H1 (cell line): Measurements from ENCODE around the gene ITGB7. TPM values are rescaled to one million over a fixed set of nuclear protein-coding genes. Genes with fewer than 3 reads are reported as not detected.

Source experiments
- CTCF ChIA-PET: fragments of 300-600 bp; sonication (Branson Sonifier 250); formaldehyde crosslinking; loops from one replicate; lab custom pipeline; 2021; ENCODE audit not compliant: partially characterized antibody; lab: Charles Lee
- POLR2A ChIA-PET: fragments of 300-600 bp; sonication (Branson Sonifier 250); formaldehyde crosslinking; loops from one replicate; lab custom pipeline; 2021; ENCODE audit warnings: inconsistent platforms; ENCODE audit not compliant: partially characterized antibody; lab: Charles Lee
- DNase-seq, 2 experiments: peaks; one replicate each; pipeline versions ENCODE4 v3.0.0 to v3.0.0-alpha.2; 2010 to 2022; ENCODE audit warnings: low spot score in 2 of 2, low read depth in 1 of 2, mixed read lengths in 1 of 2
- FAIRE-seq: peaks from 2 replicates; lab custom pipeline; 2011; peaks lifted over from hg19 to GRCh38; lab: Jason Lieb, UNC
- H2AFZ ChIP-seq: 2 replicates; pipeline ENCODE4 v1.8.1; 2012; ENCODE audit warnings: low read length, inconsistent platforms
- H2AK5ac ChIP-seq: 2 replicates; pipeline ENCODE4 v1.6.1; 2013; ENCODE audit warnings: low read depth, low read length
- H2BK120ac ChIP-seq: replicated peaks from 2 replicates; pipeline ENCODE3; 2013; ENCODE audit warnings: low read depth, low read length, inconsistent platforms
- H2BK12ac ChIP-seq: 2 replicates; pipeline ENCODE4 v1.6.1; 2013; ENCODE audit warnings: low read depth, low read length
- H2BK15ac ChIP-seq: 2 replicates; pipeline ENCODE4 v1.6.1; 2013; ENCODE audit warnings: low read length
- H2BK20ac ChIP-seq: 2 replicates; pipeline ENCODE4 v1.6.1; 2013; ENCODE audit warnings: low read length
- H2BK5ac ChIP-seq: 2 replicates; pipeline ENCODE4 v1.6.1; 2013; ENCODE audit warnings: low read depth, low read length
- H3K14ac ChIP-seq: 2 replicates; pipeline ENCODE4 v1.6.1; 2013; ENCODE audit warnings: inconsistent platforms; ENCODE audit not compliant: insufficient read length
- H3K18ac ChIP-seq: 2 replicates; pipeline ENCODE4 v1.6.1; 2013; ENCODE audit warnings: low read length; ENCODE audit errors: extremely low read depth
- H3K23ac ChIP-seq: 2 replicates; pipeline ENCODE4 v1.6.1; 2013; ENCODE audit warnings: inconsistent platforms; ENCODE audit not compliant: insufficient read length
- H3K23me2 ChIP-seq: 2 replicates; pipeline ENCODE4 v1.6.1; 2013; ENCODE audit warnings: low read depth, low read length
- H3K27ac ChIP-seq: 2 replicates; pipeline ENCODE4 v1.6.1; 2011; ENCODE audit warnings: low read depth, low read length, inconsistent platforms
- H3K27me3 ChIP-seq, 4 experiments: replicated peaks in 1 of 4; 1 replicate in 1 of 4; 2 replicates in 3 of 4; pipeline versions ENCODE4 v1.6.1 to v1.8.1; 2011 to 2013; ENCODE audit warnings: low read length in 3 of 4, mild to moderate bottlenecking in 3 of 4, inconsistent platforms in 2 of 4, mixed read lengths in 2 of 4, moderate library complexity in 1 of 4; ENCODE audit not compliant: control insufficient read depth in 3 of 4, insufficient read depth in 3 of 4; ENCODE audit errors: extremely low read depth in 1 of 4
- H3K36me3 ChIP-seq, 4 experiments: 2 replicates each; pipeline versions ENCODE4 v1.6.1 to v1.8.1; 2011 to 2013; ENCODE audit warnings: mild to moderate bottlenecking in 4 of 4, low read length in 3 of 4, moderate library complexity in 2 of 4, control low read depth in 1 of 4, inconsistent platforms in 1 of 4; ENCODE audit not compliant: insufficient read depth in 4 of 4, control insufficient read depth in 2 of 4
- H3K4ac ChIP-seq: replicated peaks from 2 replicates; pipeline ENCODE3; 2013; ENCODE audit warnings: low read length, low read depth, mixed read lengths, inconsistent platforms; ENCODE audit not compliant: insufficient read length
- H3K4me1 ChIP-seq, 4 experiments: replicated peaks in 1 of 4; 1 replicate in 1 of 4; 2 replicates in 3 of 4; pipeline versions ENCODE4 v1.6.1 to v1.8.1; 2011 to 2013; ENCODE audit warnings: low read length in 3 of 4, inconsistent platforms in 2 of 4, mixed read lengths in 1 of 4; ENCODE audit not compliant: insufficient read depth in 4 of 4, control insufficient read depth in 3 of 4
- H3K4me2 ChIP-seq, 2 experiments: 2 replicates each; pipeline versions ENCODE4 v1.6.1 to v1.8.1; 2011 to 2013; ENCODE audit warnings: low read depth in 2 of 2, low read length in 2 of 2, control low read depth in 1 of 2, inconsistent platforms in 1 of 2, mild to moderate bottlenecking in 1 of 2; ENCODE audit not compliant: insufficient read depth in 1 of 2
- H3K4me3 ChIP-seq, 4 experiments: fragments of 200-600, 300-600 bp in 1 of 4; sonication (generic), shearing (Covaris generic), sonication (Bioruptor Twin) in 1 of 4; 2 replicates each; pipeline versions ENCODE4 v1.5.1 to v1.8.1; 2011 to 2016; ENCODE audit warnings: low read length in 4 of 4, low read depth in 3 of 4, control low read depth in 2 of 4, inconsistent platforms in 2 of 4, mild to moderate bottlenecking in 2 of 4, mixed read lengths in 1 of 4, moderate library complexity in 1 of 4; ENCODE audit not compliant: insufficient read depth in 2 of 4; ENCODE audit errors: extremely low read depth in 1 of 4
- H3K56ac ChIP-seq: replicated peaks from 2 replicates; pipeline ENCODE3; 2013; ENCODE audit warnings: low read depth, mild to moderate bottlenecking, mixed read lengths, low read length, inconsistent platforms; ENCODE audit not compliant: insufficient read length
- H3K79me1 ChIP-seq: 2 replicates; pipeline ENCODE4 v1.6.1; 2013; ENCODE audit warnings: low read depth, low read length, control low read depth
- H3K79me2 ChIP-seq, 2 experiments: 2 replicates each; pipeline versions ENCODE4 v1.6.1 to v1.8.1; 2012 to 2013; ENCODE audit warnings: low read length in 2 of 2, mild to moderate bottlenecking in 2 of 2, inconsistent platforms in 1 of 2; ENCODE audit not compliant: insufficient read depth in 2 of 2, control insufficient read depth in 1 of 2
- H3K9ac ChIP-seq, 4 experiments: replicated peaks in 1 of 4; 1 replicate in 1 of 4; 2 replicates in 3 of 4; pipeline versions ENCODE4 v1.6.1 to v1.8.1; 2011 to 2013; ENCODE audit warnings: low read depth in 3 of 4, low read length in 3 of 4, control low read depth in 2 of 4, mild to moderate bottlenecking in 2 of 4, moderate library complexity in 2 of 4, inconsistent platforms in 1 of 4; ENCODE audit errors: extremely low read depth in 1 of 4
- H3K9me3 ChIP-seq, 2 experiments: 2 replicates each; pipeline versions ENCODE4 v1.6.1 to v1.8.1; 2012 to 2013; ENCODE audit warnings: mild to moderate bottlenecking in 2 of 2, moderate library complexity in 2 of 2, control low read depth in 1 of 2, inconsistent platforms in 1 of 2, low read depth in 1 of 2, low read length in 1 of 2, mixed read lengths in 1 of 2; ENCODE audit not compliant: insufficient read depth in 2 of 2
- H4K20me1 ChIP-seq, 2 experiments: replicated peaks in 1 of 2; 2 replicates each; pipeline versions ENCODE3 to v1.8.1; 2011 to 2013; ENCODE audit warnings: inconsistent platforms in 2 of 2, low read length in 2 of 2, mild to moderate bottlenecking in 1 of 2; ENCODE audit not compliant: insufficient read depth in 2 of 2, control insufficient read depth in 1 of 2
- H4K5ac ChIP-seq: 2 replicates; pipeline ENCODE4 v1.6.1; 2013; ENCODE audit warnings: low read length, low read depth, mixed read lengths, inconsistent platforms; ENCODE audit not compliant: insufficient read length
- H4K8ac ChIP-seq: 2 replicates; pipeline ENCODE4 v1.8.0; 2013; ENCODE audit warnings: mild to moderate bottlenecking, moderate library complexity, low read length, inconsistent platforms; ENCODE audit not compliant: insufficient read depth; ENCODE audit errors: extremely low read depth
- H4K91ac ChIP-seq: replicated peaks from 2 replicates; pipeline ENCODE3; 2013; ENCODE audit warnings: low read length, mixed read lengths, inconsistent platforms; ENCODE audit not compliant: insufficient read length
- JUN ChIP-seq: IDR thresholded peaks from 2 replicates; pipeline ENCODE4 v1.6.1; 2011; ENCODE audit warnings: low read depth, mild to moderate bottlenecking, improper control_type of control experiment, low read length
- POLR2A ChIP-seq, 2 experiments: IDR thresholded peaks; 1 replicate in 1 of 2; 2 replicates in 1 of 2; pipeline ENCODE4 v1.6.1; 2011; ENCODE audit warnings: low read depth in 2 of 2, low read length in 2 of 2, mild to moderate bottlenecking in 2 of 2; ENCODE audit errors: control extremely low read depth in 1 of 2
- WGBS, 2 experiments: shearing (Covaris generic) in 1 of 2; methylation state at CpG; one replicate each; pipeline versions ENCODE4 v1.1.6 to v1.1.7; 2013 to 2015; ENCODE audit warnings: low lambda C conversion rate in 2 of 2, mixed read lengths in 2 of 2, inconsistent platforms in 1 of 2, low coverage in 1 of 2, missing lambda C conversion rate in 1 of 2; ENCODE audit not compliant: insufficient replicate concordance in 2 of 2, insufficient coverage in 1 of 2, insufficient read length in 1 of 2; ENCODE audit errors: extremely low coverage in 1 of 2, missing lambda C conversion rate in 1 of 2; 5-methylcytosine and 5-hydroxymethylcytosine counted together
- polyA plus RNA-seq, 7 experiments: library from polyadenylated mRNA; depleted of rRNA in 3 of 7; stranded (reverse) in 5 of 7; unstranded in 2 of 7; fragments of >200 nt in 5 of 7; fragments of 200-250 nt in 2 of 7; gene quantifications; 1 replicate in 5 of 7; 2 replicates in 1 of 7; 4 replicates in 1 of 7; pipeline versions ENCODE4 v1.2.1 to v1.2.3, GENCODE V29; 2011 to 2013; ENCODE audit warnings: missing spikeins in 2 of 7, mixed read lengths in 2 of 7
- total RNA-seq: library from RNA; stranded (reverse); fragmentation: NEBNext Ultra II Directional; extraction: Animal tissue kit (Norgen Biotek cat#: 25700); gene quantifications from 2 replicates; pipeline ENCODE4 v1.2.1, GENCODE V29; 2021

ITGB7 gene
- total and polyA plus RNA-seq, 2 of the 8 experiments (the other 6 are each of a cell fraction or from before 2014, with no cell fraction given), result 0.35 to 0.54 TPM

GRCh38 chr12:53191096-53191884, 15.8 kb downstream of the ITGB7 start:
- CTCF ChIA-PET, result interaction anchor here (1.4 to 7.7 kb wide), 6 partner anchors 10 to 125 kb away, joined by 5 to 99 read pairs (median 20); partner anchors contain the start of genes CSAD and ZNF740

More at GRCh38 chr12:53191096-53191884, 15.8 kb downstream of the ITGB7 start:
- Histone ChIP-seq H3K4me2 (no peak overlapping the region), H2AFZ (no peak overlapping the region), H3K23me2 (no peaks in the 10 kb centered on the region), H2BK12ac (no peak overlapping the region), H3K79me1 (no peaks in the 10 kb centered on the region; the same call in 1 of the 2 replicates), H4K8ac (no peak overlapping the region), H4K5ac (no peak overlapping the region), H2BK20ac (no peak overlapping the region), H3K9me3 (no peaks in the 10 kb centered on the region), H3K4me3 (no peak overlapping the region), H2BK5ac (no peak overlapping the region), H3K4ac (no peak overlapping the region), H2BK15ac (no peak overlapping the region), H3K79me2 (no peaks in the 10 kb centered on the region), H3K56ac (no peak overlapping the region), H3K18ac (no peak overlapping the region), H2AK5ac (no peak overlapping the region), H2BK120ac (no peak overlapping the region), H3K27me3 (peaks cover 0 to 15% (median 6%) of the 10 kb centered on the region in 4 experiments; a peak in 5 of 7 replicates), H3K9ac (no peak overlapping the region), H3K23ac (no peak overlapping the region), H4K20me1 (peaks cover 2 to 9% of the 10 kb centered on the region in 2 experiments), H3K14ac (no peak overlapping the region), H4K91ac (no peak overlapping the region), H3K36me3 (peaks cover 3 to 23% (median 11%) of the 10 kb centered on the region in 4 experiments; a peak in 7 of 8 replicates), H3K27ac (no peak overlapping the region), H3K4me1 (peaks cover 0 to 6% (median 3%) of the 10 kb centered on the region in 4 experiments; a peak in 4 of 7 replicates)
- DNase-seq (no peak), FAIRE-seq (no peak)
- WGBS, 2 experiments, result 91% methylated on average over 11 of the region's 11 CpGs; no CpG with 5 or more reads in 1 of the 2 experiments
- POLR2A ChIA-PET, result interaction anchor here (0.8 to 2.8 kb wide), 2 partner anchors 10 to 152 kb away, joined by 3 to 13 read pairs; partner anchors contain the start of genes CSAD and ZNF740
- TF ChIP-seq POLR2A (IDR thresholded peaks at IDR 0.05; ENCODE audit: control extremely low read depth in 1 of 2, low read depth in 2 of 2, low read length in 2 of 2) (peak in 1 of 2 experiments; percentile 38; a peak in 1 of 3 replicates), JUN (no peak)
